ENCODE results near the gene GAL3ST2. TPM values are rescaled to one million over a fixed set of nuclear protein-coding genes. Genes with fewer than 3 reads are reported as not detected.

The GAL3ST2 gene
- total RNA-seq, 1 experiment from 2014 or later = 6.8 TPM

GRCh38 chr2:241794250-241794823 lies 17.7 kb downstream of the GAL3ST2 start:
- CTCF ChIA-PET = no interaction called here
- Mint-ChIP-seq H3K4me1 (ENCODE audit: low read depth, unreplicated experiment) (peaks cover 40% of the 10 kb centered on the region), H3K9me3 (ENCODE audit: unreplicated experiment) (peaks cover 8% of the 10 kb centered on the region), H3K36me3 (ENCODE audit: insufficient read depth, unreplicated experiment) (peaks cover 12% of the 10 kb centered on the region), H3K27me3 (ENCODE audit: insufficient read depth, unreplicated experiment) (no peaks in the 10 kb centered on the region), H3K4me3 (ENCODE audit: unreplicated experiment) (no peak overlapping the region), H3K27ac (ENCODE audit: unreplicated experiment) (no peak overlapping the region)
- POLR2A ChIA-PET = no interaction called here
- no peaks in the 10 kb centered on the region for H3K36me3 ChIP-seq (ENCODE audit: control insufficient read depth, insufficient read depth, low read length)
- intact Hi-C loops (cut with micrococcal nuclease; ENCODE audit: unreplicated experiment) = no loop called here
- H3K9me3 ChIP-seq = peaks cover 5% of the 10 kb centered on the region; the same call in 1 of the 2 replicates
- no peaks in the 10 kb centered on the region for H3K27me3 ChIP-seq (replicated peaks; ENCODE audit: control insufficient read depth, insufficient read depth, low read length)
- BruUV-seq (replicated peaks) = no TSS peak
- peaks cover 43% of the 10 kb centered on the region for H3K4me1 ChIP-seq
- no peak for DNase-seq
- TF ChIP-seq, protein P1, sequence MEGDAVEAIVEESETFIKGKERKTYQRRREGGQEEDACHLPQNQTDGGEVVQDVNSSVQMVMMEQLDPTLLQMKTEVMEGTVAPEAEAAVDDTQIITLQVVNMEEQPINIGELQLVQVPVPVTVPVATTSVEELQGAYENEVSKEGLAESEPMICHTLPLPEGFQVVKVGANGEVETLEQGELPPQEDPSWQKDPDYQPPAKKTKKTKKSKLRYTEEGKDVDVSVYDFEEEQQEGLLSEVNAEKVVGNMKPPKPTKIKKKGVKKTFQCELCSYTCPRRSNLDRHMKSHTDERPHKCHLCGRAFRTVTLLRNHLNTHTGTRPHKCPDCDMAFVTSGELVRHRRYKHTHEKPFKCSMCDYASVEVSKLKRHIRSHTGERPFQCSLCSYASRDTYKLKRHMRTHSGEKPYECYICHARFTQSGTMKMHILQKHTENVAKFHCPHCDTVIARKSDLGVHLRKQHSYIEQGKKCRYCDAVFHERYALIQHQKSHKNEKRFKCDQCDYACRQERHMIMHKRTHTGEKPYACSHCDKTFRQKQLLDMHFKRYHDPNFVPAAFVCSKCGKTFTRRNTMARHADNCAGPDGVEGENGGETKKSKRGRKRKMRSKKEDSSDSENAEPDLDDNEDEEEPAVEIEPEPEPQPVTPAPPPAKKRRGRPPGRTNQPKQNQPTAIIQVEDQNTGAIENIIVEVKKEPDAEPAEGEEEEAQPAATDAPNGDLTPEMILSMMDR (IDR thresholded peaks at IDR 0.05; ENCODE audit: insufficient read depth in 1 of 2, low read depth in 1 of 2, low read length in 1 of 2, severe bottlenecking in 1 of 2, unreplicated experiment in 1 of 2) = no peak
- H3K4me3 ChIP-seq (ENCODE audit: low read depth, low read length) = no peak overlapping the region

- no peaks in the 10 kb centered on the region for H3K27me3 Mint-ChIP-seq (ENCODE audit: insufficient read depth, unreplicated experiment)
These were observed 18.7 kb downstream of the GAL3ST2 start for GRCh38 chr2:241795021-241795999.

DNA sequence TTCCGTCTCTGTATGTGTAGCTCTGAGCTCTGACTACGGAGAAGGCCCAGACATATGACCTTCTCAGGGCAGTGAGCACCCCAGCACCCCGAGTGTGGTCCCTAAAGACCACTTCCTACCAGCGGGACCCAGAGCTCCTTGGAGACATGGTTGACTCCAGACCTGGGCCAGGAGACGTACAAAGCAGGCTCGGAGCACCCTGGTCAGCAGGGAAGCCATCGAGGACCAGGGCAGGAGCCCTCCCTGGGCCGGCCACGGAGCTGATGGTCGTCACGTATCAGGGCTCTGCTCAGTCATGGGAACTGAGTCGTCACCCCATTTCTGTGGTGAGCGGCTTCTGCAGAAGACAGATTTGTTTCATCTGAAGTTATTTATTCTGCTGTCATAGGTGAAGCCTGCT lies 19.6 kb downstream of the GAL3ST2 start:
- intact Hi-C loops (cut with micrococcal nuclease; ENCODE audit: unreplicated experiment) = no loop called here
- CTCF ChIA-PET = no interaction called here
- no peak overlapping the region for H3K4me3 Mint-ChIP-seq (ENCODE audit: unreplicated experiment)

More at GRCh38 chr2:241795021-241795999, 18.7 kb downstream of the GAL3ST2 start:
- Histone ChIP-seq H3K4me3 (ENCODE audit: low read depth, low read length) (no peak overlapping the region), H3K9me3 (peaks cover 2% of the 10 kb centered on the region; the same call in 1 of the 2 replicates), H3K27me3 (replicated peaks; ENCODE audit: control insufficient read depth, insufficient read depth, low read length) (no peaks in the 10 kb centered on the region), H3K4me1 (peaks cover 38% of the 10 kb centered on the region), H3K36me3 (ENCODE audit: control insufficient read depth, insufficient read depth, low read length) (no peaks in the 10 kb centered on the region)
- intact Hi-C loops (cut with micrococcal nuclease; ENCODE audit: unreplicated experiment) = no loop called here
- Mint-ChIP-seq H3K27ac (ENCODE audit: unreplicated experiment) (peak overlapping the region; percentile 53), H3K9me3 (ENCODE audit: unreplicated experiment) (peaks cover 8% of the 10 kb centered on the region), H3K4me3 (ENCODE audit: unreplicated experiment) (no peak overlapping the region), H3K4me1 (ENCODE audit: low read depth, unreplicated experiment) (peaks cover 37% of the 10 kb centered on the region), H3K36me3 (ENCODE audit: insufficient read depth, unreplicated experiment) (peaks cover 12% of the 10 kb centered on the region)
- ChIA-PET POLR2A (no interaction called here), CTCF (no interaction called here)
- TF ChIP-seq, protein P1 (IDR thresholded peaks at IDR 0.05; ENCODE audit: insufficient read depth in 1 of 2, low read depth in 1 of 2, low read length in 1 of 2, severe bottlenecking in 1 of 2, unreplicated experiment in 1 of 2) = no peak
- BruUV-seq (replicated peaks) = no TSS peak
- peak in 1 of 2 experiments; percentile 45 for DNase-seq

More for the DNA sequence above, 19.6 kb downstream of the GAL3ST2 start:
- Mint-ChIP-seq H3K9me3 (ENCODE audit: unreplicated experiment) (peaks cover 8% of the 10 kb centered on the region), H3K36me3 (ENCODE audit: insufficient read depth, unreplicated experiment) (peaks cover 12% of the 10 kb centered on the region), H3K27me3 (ENCODE audit: insufficient read depth, unreplicated experiment) (no peaks in the 10 kb centered on the region), H3K4me1 (ENCODE audit: low read depth, unreplicated experiment) (peaks cover 31% of the 10 kb centered on the region), H3K27ac (ENCODE audit: unreplicated experiment) (no peak overlapping the region)
- BruUV-seq (replicated peaks) = no TSS peak
- no peaks in the 10 kb centered on the region for H3K9me3 ChIP-seq
- no peaks in the 10 kb centered on the region for H3K36me3 ChIP-seq (ENCODE audit: control insufficient read depth, insufficient read depth, low read length)
- H3K4me3 ChIP-seq (ENCODE audit: low read depth, low read length) = no peak overlapping the region
- H3K27me3 ChIP-seq (replicated peaks; ENCODE audit: control insufficient read depth, insufficient read depth, low read length) = no peaks in the 10 kb centered on the region
- no peak for DNase-seq
- POLR2A ChIA-PET = no interaction called here
- peaks cover 30% of the 10 kb centered on the region for H3K4me1 ChIP-seq
- TF ChIP-seq, protein P1 (IDR thresholded peaks at IDR 0.05; ENCODE audit: insufficient read depth in 1 of 2, low read depth in 1 of 2, low read length in 1 of 2, severe bottlenecking in 1 of 2, unreplicated experiment in 1 of 2) = no peak

All from Caco-2 (cell line).